ENCODE data around the gene CXorf49. TPM values are rescaled to one million over a fixed set of nuclear protein-coding genes. Genes with fewer than 3 reads are reported as not detected.
"Not testable (repeated sequence)": the region's sequence is repeated elsewhere in the genome, so short reads cannot be mapped to it uniquely, and the experiment has no call there.

Gene CXorf49
- total RNA-seq, 8 experiments from 2014 or later: 0.19 TPM; not detected in 7

DNA sequence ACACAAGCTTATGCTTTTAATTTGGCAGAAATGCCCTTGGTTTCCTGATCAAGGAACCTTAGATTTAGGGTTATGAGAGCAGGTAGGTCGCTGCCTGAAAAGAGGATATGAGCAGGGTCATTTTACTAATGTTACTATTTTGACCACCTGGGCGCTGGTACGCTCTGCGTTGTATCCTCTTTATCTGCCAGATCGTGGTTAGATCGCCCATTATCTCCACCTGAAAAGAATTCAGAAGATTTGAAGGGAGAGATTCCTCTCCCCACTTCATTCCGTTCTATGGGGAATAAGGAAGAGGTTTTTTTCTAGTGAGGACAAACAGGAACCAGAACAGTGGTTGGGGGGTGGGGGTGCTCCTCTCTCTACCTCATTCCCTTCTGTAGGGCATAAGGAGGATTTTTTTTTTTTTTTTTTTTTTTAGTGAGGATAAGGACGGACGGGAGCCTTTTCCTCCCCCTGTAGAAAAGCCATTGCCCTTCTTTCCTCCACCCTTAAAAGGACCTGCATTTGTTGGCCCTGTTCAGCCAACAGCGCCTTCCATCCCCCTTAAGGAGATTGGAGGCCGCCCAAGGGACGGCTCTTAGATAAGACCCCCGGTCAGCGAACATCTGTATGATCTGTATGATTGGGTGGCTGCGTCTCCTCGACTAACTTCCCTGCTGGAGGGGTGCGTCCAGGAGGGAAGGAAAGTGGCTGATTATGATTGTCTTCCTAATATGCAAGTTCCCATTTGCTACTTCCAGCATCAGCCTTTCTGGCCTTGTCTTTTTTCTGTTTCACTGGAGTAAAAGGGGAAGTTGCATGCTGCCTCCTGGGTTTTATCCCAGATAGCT, 20.4 kb downstream of the CXorf49 start:
- in situ Hi-C loops (cut with MboI; ENCODE audit: low pct_unique_long_range_greater_than_20kb in 2 of 9, low sequenced_read_pairs in 9 of 9, unreplicated experiment in 9 of 9); ATAC-seq (replicated peaks in 6 of 8): not testable (repeated sequence)

GRCh38 chrX:71696641-71697465, 21.2 kb downstream of the CXorf49 start:
- H3K27ac ChIP-seq; in situ Hi-C loops (cut with MboI; ENCODE audit: low pct_unique_long_range_greater_than_20kb in 2 of 9, low sequenced_read_pairs in 9 of 9, unreplicated experiment in 9 of 9); H3K4me1 ChIP-seq (replicated peaks in 1 of 2); H3K4me3 ChIP-seq: not testable (repeated sequence)
- no CpG with 5 or more reads among the region's 24 CpGs for WGBS, 10 experiments
- ATAC-seq (replicated peaks in 6 of 8): peak in 3 of 8 experiments; percentile 47 to 53 (median 47)

More for the DNA sequence above, 20.4 kb downstream of the CXorf49 start:
- not testable (repeated sequence) for H3K4me1 ChIP-seq (replicated peaks in 1 of 2); H3K27ac ChIP-seq; H3K4me3 ChIP-seq
- no CpG with 5 or more reads among the region's 17 CpGs for WGBS, 10 experiments

GRCh38 chrX:71679575-71680207, 38.4 kb downstream of the CXorf49 start:
- in situ Hi-C loops (cut with MboI; ENCODE audit: low pct_unique_long_range_greater_than_20kb in 2 of 9, low sequenced_read_pairs in 9 of 9, unreplicated experiment in 9 of 9): no loop called here
- Histone ChIP-seq H3K4me1 (replicated peaks in 1 of 2) (no peaks in the 10 kb centered on the region), H3K4me3 (no peak overlapping the region), H3K27ac (no peak overlapping the region)
- no peak for ATAC-seq (replicated peaks in 6 of 8)
- WGBS, 10 experiments: 46 to 100% (median 64%) methylated on average over 1 to 4 of the region's 4 CpGs; no CpG with 5 or more reads in 6 of the 10 experiments

DNA sequence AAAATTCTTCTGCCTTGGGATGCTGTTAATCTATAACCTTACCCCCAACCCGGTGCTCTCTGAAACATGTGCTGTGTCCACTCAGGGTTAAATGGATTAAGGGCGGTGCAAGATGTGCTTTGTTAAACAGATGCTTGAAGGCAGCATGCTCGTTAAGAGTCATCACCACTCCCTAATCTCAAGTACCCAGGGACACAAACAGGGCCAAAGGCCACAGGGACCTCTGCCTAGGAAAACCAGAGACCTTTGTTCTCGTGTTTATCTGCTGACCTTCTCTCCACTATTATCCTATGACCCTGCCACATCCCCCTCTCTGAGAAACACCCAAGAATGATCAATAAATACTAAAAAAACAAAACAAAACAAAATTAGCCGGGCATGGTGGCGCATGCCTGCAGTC, 40.9 kb downstream of the CXorf49 start:
- WGBS, 10 experiments: 0% methylated on average over 1 of the region's 6 CpGs; no CpG with 5 or more reads in 9 of the 10 experiments

DNA sequence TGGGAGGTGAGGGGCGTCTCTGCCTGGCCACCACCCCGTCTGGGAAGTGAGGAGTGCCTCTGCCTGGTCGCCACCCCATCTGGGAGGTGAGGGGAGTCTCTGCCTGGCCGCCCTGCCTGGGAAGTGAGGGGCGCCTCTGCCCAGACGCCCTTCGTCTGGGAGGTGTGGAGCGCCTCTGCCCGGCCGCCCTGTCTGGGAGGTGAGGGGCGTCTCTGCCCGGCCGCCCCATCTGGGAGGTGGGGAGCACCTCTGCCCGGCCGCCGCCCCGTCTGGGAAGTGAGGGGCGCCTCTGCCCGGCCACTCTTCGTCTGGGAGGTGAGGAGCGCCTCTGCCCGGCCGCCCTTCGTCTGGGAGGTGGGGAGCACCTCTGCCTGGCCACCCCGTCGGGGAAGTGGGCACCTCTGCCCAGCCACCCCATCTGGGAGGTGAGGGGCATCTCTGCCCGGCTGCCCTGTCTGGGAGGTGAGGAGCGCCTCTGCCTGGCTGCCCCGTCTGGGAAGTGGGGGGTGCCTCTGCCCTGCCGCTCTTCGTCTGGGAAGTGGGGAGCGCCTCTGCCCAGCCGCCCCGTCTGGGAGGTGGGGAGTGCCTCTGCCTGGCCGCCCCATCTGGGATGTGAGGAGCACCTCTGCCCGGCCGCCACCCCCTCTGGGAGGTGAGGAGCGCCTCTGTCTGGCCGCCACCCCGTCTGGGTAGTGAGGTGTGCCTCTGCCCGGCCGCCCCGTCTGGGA, 41.9 kb downstream of the CXorf49 start:
- WGBS, 10 experiments: no CpG with 5 or more reads among the region's 43 CpGs
- H3K4me1 ChIP-seq (replicated peaks in 1 of 2); H3K4me3 ChIP-seq; in situ Hi-C loops (cut with MboI; ENCODE audit: low pct_unique_long_range_greater_than_20kb in 2 of 9, low sequenced_read_pairs in 9 of 9, unreplicated experiment in 9 of 9); ATAC-seq (replicated peaks in 6 of 8); H3K27ac ChIP-seq: not testable (repeated sequence)

More for the DNA sequence above, 40.9 kb downstream of the CXorf49 start:
- ATAC-seq (replicated peaks in 6 of 8); H3K4me1 ChIP-seq (replicated peaks in 1 of 2); in situ Hi-C loops (cut with MboI; ENCODE audit: low pct_unique_long_range_greater_than_20kb in 2 of 9, low sequenced_read_pairs in 9 of 9, unreplicated experiment in 9 of 9); H3K27ac ChIP-seq; H3K4me3 ChIP-seq: not testable (repeated sequence)

DNA sequence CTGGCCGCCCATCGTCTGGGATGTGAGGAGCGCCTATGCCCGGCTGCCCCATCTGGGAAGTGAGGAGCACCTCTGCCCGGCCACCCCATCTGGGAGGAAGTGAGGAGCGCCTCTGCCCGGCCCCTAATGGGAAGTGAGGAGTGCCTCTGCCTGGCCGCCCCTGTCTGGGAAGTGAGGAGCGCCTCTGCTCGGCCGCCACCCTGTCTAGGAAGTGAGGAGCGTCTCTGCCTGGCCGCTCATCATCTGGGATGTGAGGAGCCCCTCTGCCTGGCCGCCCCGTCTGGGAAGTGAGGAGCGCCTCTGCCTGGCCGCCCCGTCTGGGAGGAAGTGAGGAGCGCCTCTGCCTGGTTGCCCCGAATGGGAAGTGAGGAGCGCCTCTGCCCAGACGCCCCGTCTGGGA, 42.4 kb downstream of the CXorf49 start:
- in situ Hi-C loops (cut with MboI; ENCODE audit: low pct_unique_long_range_greater_than_20kb in 2 of 9, low sequenced_read_pairs in 9 of 9, unreplicated experiment in 9 of 9); ATAC-seq (replicated peaks in 6 of 8); H3K4me1 ChIP-seq (replicated peaks in 1 of 2); H3K27ac ChIP-seq; H3K4me3 ChIP-seq: not testable (repeated sequence)
- WGBS, 10 experiments: no CpG with 5 or more reads among the region's 23 CpGs

- 81 to 92% methylated on average over 2 to 5 of the region's 11 CpGs; no CpG with 5 or more reads in 8 of the 10 experiments for WGBS, 10 experiments
- no peak overlapping the region for H3K27ac ChIP-seq
- no peak overlapping the region for H3K4me3 ChIP-seq
- in situ Hi-C loops (cut with MboI; ENCODE audit: low pct_unique_long_range_greater_than_20kb in 2 of 9, low sequenced_read_pairs in 9 of 9, unreplicated experiment in 9 of 9): no loop called here
- ATAC-seq (replicated peaks in 6 of 8): no peak
- H3K4me1 ChIP-seq (replicated peaks in 1 of 2): no peaks in the 10 kb centered on the region
Measured at GRCh38 chrX:71671938-71672337, 46.1 kb downstream of the CXorf49 start.

- H3K27ac ChIP-seq: no peak overlapping the region
Measured at GRCh38 chrX:71671043-71671780, 46.9 kb downstream of the CXorf49 start.

GRCh38 chrX:71669947-71670346, 48.1 kb downstream of the CXorf49 start:
- in situ Hi-C loops (cut with MboI; ENCODE audit: low pct_unique_long_range_greater_than_20kb in 2 of 9, low sequenced_read_pairs in 9 of 9, unreplicated experiment in 9 of 9): not testable (repeated sequence)

More at GRCh38 chrX:71671043-71671780, 46.9 kb downstream of the CXorf49 start:
- Histone ChIP-seq H3K4me1 (replicated peaks in 1 of 2) (no peaks in the 10 kb centered on the region), H3K4me3 (no peak overlapping the region)
- in situ Hi-C loops (cut with MboI; ENCODE audit: low pct_unique_long_range_greater_than_20kb in 2 of 9, low sequenced_read_pairs in 9 of 9, unreplicated experiment in 9 of 9): no loop called here
- 46 to 100% (median 75%) methylated on average over 1 to 7 of the region's 12 CpGs; no CpG with 5 or more reads in 7 of the 10 experiments for WGBS, 10 experiments
- ATAC-seq (replicated peaks in 6 of 8): no peak

DNA sequence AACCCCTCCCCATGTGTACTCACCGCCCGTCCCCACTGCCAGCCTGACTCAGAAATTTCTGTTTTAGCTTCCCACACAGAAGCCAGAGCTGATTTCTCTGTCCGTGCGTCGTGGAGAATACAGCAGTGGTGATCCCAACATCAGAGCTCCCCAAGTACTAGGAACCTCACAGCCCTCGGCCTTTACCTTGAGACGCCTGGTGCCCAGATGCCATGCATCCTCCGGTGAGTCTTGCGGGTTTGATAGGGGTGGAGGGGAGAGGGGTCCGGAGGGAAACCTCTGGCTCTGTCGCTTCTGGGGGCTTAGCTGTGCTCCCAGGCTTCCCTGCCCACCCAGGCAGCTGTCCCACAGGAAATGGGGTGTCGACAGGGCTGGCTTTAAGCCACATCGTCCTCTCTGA, 48.6 kb downstream of the CXorf49 start:
- Histone ChIP-seq H3K4me3 (no peak overlapping the region), H3K4me1 (replicated peaks in 1 of 2) (no peaks in the 10 kb centered on the region), H3K27ac (no peak overlapping the region)
- ATAC-seq (replicated peaks in 6 of 8): no peak
- in situ Hi-C loops (cut with MboI; ENCODE audit: low pct_unique_long_range_greater_than_20kb in 2 of 9, low sequenced_read_pairs in 9 of 9, unreplicated experiment in 9 of 9): no loop called here
- WGBS, 10 experiments: 48 to 100% methylated on average over 4 to 5 of the region's 13 CpGs; no CpG with 5 or more reads in 8 of the 10 experiments

More at GRCh38 chrX:71669947-71670346, 48.1 kb downstream of the CXorf49 start:
- H3K4me3 ChIP-seq; H3K4me1 ChIP-seq (replicated peaks in 1 of 2); H3K27ac ChIP-seq: not testable (repeated sequence)
- WGBS, 10 experiments: 26% methylated on average over 6 of the region's 10 CpGs; no CpG with 5 or more reads in 9 of the 10 experiments
- ATAC-seq (replicated peaks in 6 of 8): peak; percentile 53 to 86 (median 64)

DNA sequence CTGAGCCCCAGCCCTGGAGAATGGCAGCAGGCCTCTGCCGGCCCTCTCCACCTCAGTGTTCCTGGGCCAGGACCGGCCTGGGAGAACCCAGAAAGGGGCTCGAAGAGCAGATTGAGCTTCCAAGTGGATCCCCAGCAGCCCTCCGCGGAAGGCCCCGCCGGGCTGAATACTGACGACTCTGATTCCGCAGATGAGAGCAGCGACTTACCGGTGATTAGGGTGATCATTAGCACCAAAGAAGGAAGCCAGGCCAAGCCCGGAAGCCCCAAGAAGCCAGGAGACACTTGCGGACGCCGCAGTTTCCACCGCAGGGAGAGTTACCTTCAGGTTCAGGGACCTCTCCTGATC, 49.9 kb downstream of the CXorf49 start:
- H3K27ac ChIP-seq: no peak overlapping the region
- in situ Hi-C loops (cut with MboI; ENCODE audit: low pct_unique_long_range_greater_than_20kb in 2 of 9, low sequenced_read_pairs in 9 of 9, unreplicated experiment in 9 of 9): no loop called here
- no peaks in the 10 kb centered on the region for H3K4me1 ChIP-seq (replicated peaks in 1 of 2)
- H3K4me3 ChIP-seq: no peak overlapping the region
- WGBS, 10 experiments: 81 to 82% methylated on average over 5 of the region's 16 CpGs; no CpG with 5 or more reads in 8 of the 10 experiments
- no peak for ATAC-seq (replicated peaks in 6 of 8)

Measured in motor neuron (in vitro differentiated cells).